GM19397 (cell line): ENCODE measurements around the gene THOC5.

Experiments used
- ATAC-seq: cut with Tn5 transposase; IDR thresholded peaks from one replicate; pipeline ENCODE4 v1.9.1; 2021; ENCODE audit warnings: mild to moderate bottlenecking, moderate library complexity; ENCODE audit not compliant: unreplicated experiment

THOC5 gene

GRCh38 chr22:29478326-29479276, 75.0 kb downstream of the THOC5 start:
- no peak for ATAC-seq

GRCh38 chr22:29477723-29478318, 75.7 kb downstream of the THOC5 start:
- ATAC-seq = no peak

- no peak for ATAC-seq
Observed at GRCh38 chr22:29476116-29476515, 77.4 kb downstream of the THOC5 start.

GRCh38 chr22:29475550-29475949, 78.0 kb downstream of the THOC5 start:
- no peak for ATAC-seq

- no peak for ATAC-seq
Observed at GRCh38 chr22:29473001-29473400, 80.6 kb downstream of the THOC5 start.

GRCh38 chr22:29470159-29470855, 83.2 kb downstream of the THOC5 start:
- no peak for ATAC-seq

GRCh38 chr22:29469755-29470154, 83.8 kb downstream of the THOC5 start:
- ATAC-seq = no peak

GRCh38 chr22:29464581-29464980, 89.0 kb downstream of the THOC5 start:
- ATAC-seq = no peak

GRCh38 chr22:29463629-29464028, 89.9 kb downstream of the THOC5 start:
- ATAC-seq = no peak

- ATAC-seq = no peak
Observed at GRCh38 chr22:29461263-29461662, 92.3 kb downstream of the THOC5 start.

- no peak for ATAC-seq
Observed at GRCh38 chr22:29459773-29460172, 93.8 kb downstream of the THOC5 start.

- no peak for ATAC-seq
Observed at GRCh38 chr22:29458551-29458950, 95.0 kb downstream of the THOC5 start.

GRCh38 chr22:29457730-29458129, 95.8 kb downstream of the THOC5 start:
- ATAC-seq = no peak

GRCh38 chr22:29456211-29456671, 97.3 kb downstream of the THOC5 start:
- ATAC-seq = no peak
